ENCODE data around the gene CHI3L2.

Gene CHI3L2

GRCh38 chr1:111202707-111203623 lies 24.5 kb upstream of the CHI3L2 start:
- Histone ChIP-seq H3K4me1 (ENCODE audit: control insufficient read depth, insufficient read depth, low read length, unreplicated experiment) (peaks cover 9% of the 10 kb centered on the region), H3K36me3 (ENCODE audit: insufficient read depth, low read length) (no peaks in the 10 kb centered on the region), H2AFZ (ENCODE audit: low read length, unreplicated experiment) (no peak overlapping the region), H3K79me2 (ENCODE audit: control insufficient read depth, insufficient read depth, low read length, unreplicated experiment) (no peaks in the 10 kb centered on the region), H3K27ac (ENCODE audit: low read depth, low read length) (no peak overlapping the region), H3K27me3 (ENCODE audit: insufficient read depth, low read length) (peaks cover 36% of the 10 kb centered on the region), H3K4me3 (ENCODE audit: low read depth, low read length) (peak overlapping the region; percentile 87)

- Histone ChIP-seq H3K4me1 (ENCODE audit: control insufficient read depth, insufficient read depth, low read length, unreplicated experiment) (peaks cover 9% of the 10 kb centered on the region), H3K36me3 (ENCODE audit: insufficient read depth, low read length) (no peaks in the 10 kb centered on the region), H3K4me3 (ENCODE audit: low read depth, low read length) (peak overlapping the region; percentile 87), H3K79me2 (ENCODE audit: control insufficient read depth, insufficient read depth, low read length, unreplicated experiment) (no peaks in the 10 kb centered on the region), H3K27me3 (ENCODE audit: insufficient read depth, low read length) (peaks cover 43% of the 10 kb centered on the region), H2AFZ (ENCODE audit: low read length, unreplicated experiment) (peak overlapping the region; percentile 66), H3K27ac (ENCODE audit: low read depth, low read length) (no peak overlapping the region)
Measured at GRCh38 chr1:111203681-111204200, 23.8 kb upstream of the CHI3L2 start.

- peak overlapping the region; percentile 87 for H3K4me3 ChIP-seq (ENCODE audit: low read depth, low read length)
- no peak overlapping the region for H3K27ac ChIP-seq (ENCODE audit: low read depth, low read length)
- H2AFZ ChIP-seq (ENCODE audit: low read length, unreplicated experiment) = peak overlapping the region; percentile 66
- peaks cover 50% of the 10 kb centered on the region for H3K27me3 ChIP-seq (ENCODE audit: insufficient read depth, low read length)
- H3K79me2 ChIP-seq (ENCODE audit: control insufficient read depth, insufficient read depth, low read length, unreplicated experiment) = no peaks in the 10 kb centered on the region
- H3K36me3 ChIP-seq (ENCODE audit: insufficient read depth, low read length) = no peaks in the 10 kb centered on the region
- peaks cover 9% of the 10 kb centered on the region for H3K4me1 ChIP-seq (ENCODE audit: control insufficient read depth, insufficient read depth, low read length, unreplicated experiment)
Measured at GRCh38 chr1:111204201-111204982, 23.1 kb upstream of the CHI3L2 start.

GRCh38 chr1:111204983-111205713 lies 22.4 kb upstream of the CHI3L2 start:
- H2AFZ ChIP-seq (ENCODE audit: low read length, unreplicated experiment) = no peak overlapping the region
- no peaks in the 10 kb centered on the region for H3K79me2 ChIP-seq (ENCODE audit: control insufficient read depth, insufficient read depth, low read length, unreplicated experiment)
- H3K27me3 ChIP-seq (ENCODE audit: insufficient read depth, low read length) = peaks cover 57% of the 10 kb centered on the region
- H3K4me3 ChIP-seq (ENCODE audit: low read depth, low read length) = peak overlapping the region; percentile 87; the same call in 1 of the 2 replicates
- no peaks in the 10 kb centered on the region for H3K36me3 ChIP-seq (ENCODE audit: insufficient read depth, low read length)
- no peak overlapping the region for H3K27ac ChIP-seq (ENCODE audit: low read depth, low read length)
- peaks cover 9% of the 10 kb centered on the region for H3K4me1 ChIP-seq (ENCODE audit: control insufficient read depth, insufficient read depth, low read length, unreplicated experiment)

GRCh38 chr1:111205714-111206050 lies 21.8 kb upstream of the CHI3L2 start:
- Histone ChIP-seq H3K27ac (ENCODE audit: low read depth, low read length) (no peak overlapping the region), H3K4me1 (ENCODE audit: control insufficient read depth, insufficient read depth, low read length, unreplicated experiment) (peaks cover 9% of the 10 kb centered on the region), H3K79me2 (ENCODE audit: control insufficient read depth, insufficient read depth, low read length, unreplicated experiment) (no peaks in the 10 kb centered on the region), H2AFZ (ENCODE audit: low read length, unreplicated experiment) (no peak overlapping the region), H3K4me3 (ENCODE audit: low read depth, low read length) (no peak overlapping the region), H3K36me3 (ENCODE audit: insufficient read depth, low read length) (no peaks in the 10 kb centered on the region), H3K27me3 (ENCODE audit: insufficient read depth, low read length) (peaks cover 63% of the 10 kb centered on the region)

- no peaks in the 10 kb centered on the region for H3K4me1 ChIP-seq (ENCODE audit: control insufficient read depth, insufficient read depth, low read length, unreplicated experiment)
- no peak overlapping the region for H2AFZ ChIP-seq (ENCODE audit: low read length, unreplicated experiment)
- no peaks in the 10 kb centered on the region for H3K36me3 ChIP-seq (ENCODE audit: insufficient read depth, low read length)
- H3K79me2 ChIP-seq (ENCODE audit: control insufficient read depth, insufficient read depth, low read length, unreplicated experiment) = no peaks in the 10 kb centered on the region
- H3K4me3 ChIP-seq (ENCODE audit: low read depth, low read length) = no peak overlapping the region
- H3K27me3 ChIP-seq (ENCODE audit: insufficient read depth, low read length) = peaks cover 79% of the 10 kb centered on the region
- H3K27ac ChIP-seq (ENCODE audit: low read depth, low read length) = no peak overlapping the region
Measured at GRCh38 chr1:111208921-111209320, 18.6 kb upstream of the CHI3L2 start.

GRCh38 chr1:111209622-111210021 lies 17.9 kb upstream of the CHI3L2 start:
- H3K79me2 ChIP-seq (ENCODE audit: control insufficient read depth, insufficient read depth, low read length, unreplicated experiment) = no peaks in the 10 kb centered on the region
- peaks cover 73% of the 10 kb centered on the region for H3K27me3 ChIP-seq (ENCODE audit: insufficient read depth, low read length)
- no peak overlapping the region for H3K27ac ChIP-seq (ENCODE audit: low read depth, low read length)
- no peak overlapping the region for H3K4me3 ChIP-seq (ENCODE audit: low read depth, low read length)
- no peaks in the 10 kb centered on the region for H3K4me1 ChIP-seq (ENCODE audit: control insufficient read depth, insufficient read depth, low read length, unreplicated experiment)
- no peaks in the 10 kb centered on the region for H3K36me3 ChIP-seq (ENCODE audit: insufficient read depth, low read length)
- H2AFZ ChIP-seq (ENCODE audit: low read length, unreplicated experiment) = no peak overlapping the region

- Histone ChIP-seq H3K36me3 (ENCODE audit: insufficient read depth, low read length) (no peaks in the 10 kb centered on the region), H2AFZ (ENCODE audit: low read length, unreplicated experiment) (no peak overlapping the region), H3K4me3 (ENCODE audit: low read depth, low read length) (no peak overlapping the region), H3K79me2 (ENCODE audit: control insufficient read depth, insufficient read depth, low read length, unreplicated experiment) (no peaks in the 10 kb centered on the region), H3K27me3 (ENCODE audit: insufficient read depth, low read length) (peaks cover 53% of the 10 kb centered on the region), H3K4me1 (ENCODE audit: control insufficient read depth, insufficient read depth, low read length, unreplicated experiment) (no peaks in the 10 kb centered on the region), H3K27ac (ENCODE audit: low read depth, low read length) (no peak overlapping the region)
Measured at GRCh38 chr1:111211921-111212320, 15.6 kb upstream of the CHI3L2 start.

GRCh38 chr1:111212634-111213335 lies 14.7 kb upstream of the CHI3L2 start:
- H3K36me3 ChIP-seq (ENCODE audit: insufficient read depth, low read length) = no peaks in the 10 kb centered on the region
- H3K27ac ChIP-seq (ENCODE audit: low read depth, low read length) = no peak overlapping the region
- no peaks in the 10 kb centered on the region for H3K4me1 ChIP-seq (ENCODE audit: control insufficient read depth, insufficient read depth, low read length, unreplicated experiment)

GRCh38 chr1:111213412-111213811 lies 14.1 kb upstream of the CHI3L2 start:
- Histone ChIP-seq H3K4me1 (ENCODE audit: control insufficient read depth, insufficient read depth, low read length, unreplicated experiment) (no peaks in the 10 kb centered on the region), H3K27me3 (ENCODE audit: insufficient read depth, low read length) (peaks cover 42% of the 10 kb centered on the region), H3K27ac (ENCODE audit: low read depth, low read length) (no peak overlapping the region), H2AFZ (ENCODE audit: low read length, unreplicated experiment) (no peak overlapping the region), H3K4me3 (ENCODE audit: low read depth, low read length) (no peak overlapping the region), H3K79me2 (ENCODE audit: control insufficient read depth, insufficient read depth, low read length, unreplicated experiment) (no peaks in the 10 kb centered on the region), H3K36me3 (ENCODE audit: insufficient read depth, low read length) (no peaks in the 10 kb centered on the region)

More at GRCh38 chr1:111212634-111213335, 14.7 kb upstream of the CHI3L2 start:
- Histone ChIP-seq H3K79me2 (ENCODE audit: control insufficient read depth, insufficient read depth, low read length, unreplicated experiment) (no peaks in the 10 kb centered on the region), H3K4me3 (ENCODE audit: low read depth, low read length) (no peak overlapping the region), H3K27me3 (ENCODE audit: insufficient read depth, low read length) (peaks cover 45% of the 10 kb centered on the region), H2AFZ (ENCODE audit: low read length, unreplicated experiment) (no peak overlapping the region)
